ENCODE measurements around the gene CPNE4.

Gene CPNE4

DNA sequence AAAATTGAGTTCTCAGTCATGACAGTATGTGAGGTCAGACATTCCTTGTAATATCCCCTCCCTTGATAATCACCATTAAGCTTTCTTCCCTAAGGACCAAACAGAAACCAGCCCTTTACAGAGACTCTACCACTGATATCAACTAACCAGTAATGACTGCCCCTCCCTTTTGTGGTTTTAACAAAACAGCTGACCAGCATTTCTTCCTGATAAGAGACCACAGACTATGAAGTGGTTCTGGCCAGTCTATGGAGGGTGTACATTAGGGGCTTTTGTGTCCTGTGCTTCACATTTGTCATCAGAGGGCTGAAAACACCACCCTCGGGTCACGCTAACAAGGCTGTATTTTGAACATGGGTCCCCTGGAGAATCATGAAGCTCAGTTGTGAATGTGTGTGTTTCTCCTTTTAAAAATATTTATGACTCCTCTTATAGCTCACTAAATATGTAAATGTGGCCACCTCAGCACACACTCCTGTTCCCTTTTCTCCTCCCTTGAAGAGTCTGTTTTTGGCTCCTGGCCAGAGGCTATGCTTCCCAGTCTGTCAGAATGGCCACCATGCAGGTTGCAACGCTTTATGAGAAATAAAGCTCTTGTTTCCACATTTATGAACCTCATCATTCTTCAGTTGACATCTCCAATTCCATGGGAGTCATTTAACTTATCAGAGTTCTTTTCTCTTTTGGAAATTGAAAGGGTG, 239.3 kb downstream of the CPNE4 start:
- DNase-seq, result no peak

DNA sequence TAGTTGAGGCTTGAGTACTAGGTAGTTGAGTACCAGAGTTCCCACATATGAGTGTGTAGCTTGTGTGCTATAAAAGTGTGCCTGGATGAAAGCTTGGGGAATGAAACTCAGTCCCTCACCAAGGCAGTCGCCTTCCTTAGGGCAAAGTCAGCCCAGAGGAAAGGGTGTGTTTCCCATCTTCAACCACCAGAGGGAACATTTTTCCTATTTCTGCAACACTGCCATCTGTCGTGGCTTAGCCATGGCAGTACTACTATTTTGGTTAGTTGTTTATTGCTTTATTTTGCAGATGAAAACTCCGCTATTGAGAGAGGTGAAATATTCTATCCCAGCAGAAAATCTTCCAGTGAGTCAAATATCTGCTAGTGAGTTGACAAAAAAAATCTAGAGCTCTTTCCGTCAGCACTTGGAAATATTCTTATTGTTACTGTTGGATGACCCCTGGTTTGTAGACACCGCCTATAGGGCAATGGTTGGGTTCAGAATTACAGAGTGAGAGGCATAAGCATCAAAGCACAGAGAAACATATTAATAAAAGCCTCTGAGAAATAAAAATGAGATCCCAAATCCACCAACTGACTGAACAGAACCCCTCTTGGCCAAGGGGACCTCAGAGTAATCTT, 239.9 kb downstream of the CPNE4 start:
- peak; percentile 2 for DNase-seq

- DNase-seq, result no peak
Measured at GRCh38 chr3:131793870-131794269, 240.9 kb downstream of the CPNE4 start.

- DNase-seq, result no peak
Measured at GRCh38 chr3:131789188-131789587, 245.6 kb downstream of the CPNE4 start.

GRCh38 chr3:131786386-131786785, 248.4 kb downstream of the CPNE4 start:
- no peak for DNase-seq

DNA sequence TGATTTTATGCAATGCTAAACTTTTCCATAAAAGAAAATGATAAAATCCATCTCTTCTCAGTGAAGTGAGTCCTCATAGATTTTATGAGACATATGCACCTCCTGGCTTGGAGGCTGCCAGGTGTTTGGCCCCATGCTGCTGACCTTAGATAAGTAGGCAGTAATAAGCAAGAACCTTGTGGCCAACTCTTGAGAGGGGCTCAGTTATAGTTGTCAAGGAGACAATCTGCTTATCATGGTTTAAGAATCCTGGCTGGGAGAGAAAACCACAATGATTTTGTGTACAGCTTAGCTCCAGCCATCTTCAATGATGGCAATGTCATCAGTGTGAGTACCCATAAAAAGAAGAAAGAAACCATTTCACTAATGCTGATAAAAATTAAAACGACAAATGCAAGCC, 252.1 kb downstream of the CPNE4 start:
- no peak for DNase-seq

DNA sequence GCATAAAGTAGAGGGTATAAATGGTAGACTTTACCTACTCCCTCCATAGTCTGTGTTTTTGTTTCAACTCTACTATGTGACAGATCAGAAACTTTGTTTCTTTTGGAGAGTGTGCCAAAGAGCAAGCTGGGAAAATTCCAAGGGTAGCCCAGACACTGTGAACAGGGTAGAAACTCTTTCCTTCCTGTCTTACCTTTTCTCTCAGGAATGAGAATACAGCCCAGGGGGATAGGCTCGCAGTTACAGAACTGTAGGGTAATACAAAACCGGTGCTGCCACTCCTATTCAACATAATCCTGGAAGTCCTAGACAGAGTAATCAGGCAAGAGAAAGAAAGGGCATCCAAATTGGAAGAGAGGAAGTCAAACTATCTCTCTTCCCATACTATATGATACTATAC, 256.3 kb downstream of the CPNE4 start:
- DNase-seq, result no peak

DNA sequence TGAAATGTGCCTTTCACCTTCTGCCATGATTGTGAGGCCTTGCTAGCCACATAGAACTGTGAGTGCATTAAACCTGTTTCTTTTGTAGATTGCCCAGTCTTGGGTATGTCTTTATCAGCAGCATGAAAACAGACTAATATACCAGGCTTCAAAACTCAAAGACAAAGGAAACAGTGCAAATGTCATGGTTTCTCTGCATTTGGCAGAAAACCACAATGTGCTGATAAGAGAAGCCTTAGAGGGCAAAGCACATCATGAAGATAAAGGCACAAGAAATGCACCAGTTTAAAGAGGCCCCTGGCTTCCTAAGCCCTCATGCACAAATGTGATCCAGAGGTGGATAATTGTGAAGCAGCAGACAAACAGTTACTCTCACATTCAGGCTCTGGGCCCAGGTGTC, 259.2 kb downstream of the CPNE4 start:
- DNase-seq, result no peak

- no peak for DNase-seq
Measured at GRCh38 chr3:131772269-131773026, 262.4 kb downstream of the CPNE4 start.

DNA sequence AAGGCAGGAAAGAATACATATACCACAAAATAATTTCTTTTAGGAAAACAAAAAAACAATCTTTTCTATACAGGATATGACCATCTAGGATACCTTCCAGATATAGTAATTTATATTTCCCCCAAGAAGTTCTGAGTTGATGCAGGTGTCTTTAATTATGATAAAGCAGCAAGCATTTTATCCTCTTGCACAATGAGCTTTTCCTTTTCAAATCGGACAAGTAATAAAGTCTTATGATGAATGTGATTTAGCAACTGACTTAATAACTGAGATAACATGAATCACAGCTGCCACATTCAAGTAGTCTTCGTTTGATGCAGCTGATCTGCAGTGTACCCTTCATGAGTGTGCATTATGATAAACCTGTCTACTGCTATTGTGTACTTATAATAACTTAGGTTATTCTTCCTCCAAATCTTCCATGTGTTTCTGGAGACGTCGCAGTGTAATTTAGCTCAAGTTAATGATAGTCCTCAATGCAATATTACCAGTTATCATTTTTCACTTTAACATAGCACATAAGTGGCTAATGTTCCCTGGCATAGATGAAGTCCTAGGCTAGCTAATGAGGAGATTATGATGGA, 271.7 kb downstream of the CPNE4 start:
- no peak for DNase-seq

DNA sequence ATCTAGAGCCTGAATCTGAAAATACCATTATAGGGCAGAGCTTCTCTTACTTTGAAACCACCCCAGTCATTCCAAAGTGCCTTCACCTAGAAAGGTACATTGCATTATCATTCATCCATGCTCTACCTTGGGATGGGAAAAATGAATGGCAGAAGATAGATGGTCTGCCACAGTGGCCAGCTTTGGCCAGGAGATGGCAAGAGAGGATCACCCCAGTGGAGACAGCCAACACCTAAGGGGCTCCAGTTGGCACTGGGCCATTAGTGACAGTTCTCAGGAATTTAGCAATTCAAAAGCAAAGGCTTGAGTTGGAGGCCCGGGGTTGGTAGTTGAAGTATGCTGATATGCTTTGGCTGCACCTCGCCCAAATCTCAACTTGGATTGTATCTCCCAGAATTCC, 278.4 kb downstream of the CPNE4 start:
- no peak for DNase-seq

GRCh38 chr3:131755380-131755779, 279.4 kb downstream of the CPNE4 start:
- DNase-seq, result no peak

- DNase-seq, result no peak
Measured at GRCh38 chr3:131750256-131750655, 284.6 kb downstream of the CPNE4 start.

GRCh38 chr3:131749826-131750225, 285.0 kb downstream of the CPNE4 start:
- DNase-seq, result no peak

DNA sequence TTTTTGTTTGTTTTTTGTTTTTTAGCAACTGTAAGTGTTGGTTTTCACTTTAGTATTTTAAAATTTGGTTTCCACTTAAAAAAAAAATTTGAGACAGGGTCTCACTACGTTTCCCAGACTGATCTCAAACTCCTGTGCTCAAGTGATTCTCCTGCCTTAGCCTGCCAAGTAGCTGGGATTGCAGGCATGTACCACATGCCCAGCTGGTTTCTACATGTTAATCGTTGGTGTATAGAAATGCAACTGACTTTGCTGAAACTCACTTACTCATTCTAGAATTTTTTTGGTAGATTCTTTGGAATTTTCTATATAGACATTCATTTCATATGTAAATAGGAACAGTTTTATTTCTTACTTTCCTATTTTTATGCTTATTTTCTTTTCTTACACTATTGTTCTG, 287.3 kb downstream of the CPNE4 start:
- DNase-seq, result no peak

- no peak for DNase-seq
Measured at GRCh38 chr3:131744765-131745164, 290.0 kb downstream of the CPNE4 start.

GRCh38 chr3:131743126-131743525, 291.7 kb downstream of the CPNE4 start:
- DNase-seq, result no peak

DNA sequence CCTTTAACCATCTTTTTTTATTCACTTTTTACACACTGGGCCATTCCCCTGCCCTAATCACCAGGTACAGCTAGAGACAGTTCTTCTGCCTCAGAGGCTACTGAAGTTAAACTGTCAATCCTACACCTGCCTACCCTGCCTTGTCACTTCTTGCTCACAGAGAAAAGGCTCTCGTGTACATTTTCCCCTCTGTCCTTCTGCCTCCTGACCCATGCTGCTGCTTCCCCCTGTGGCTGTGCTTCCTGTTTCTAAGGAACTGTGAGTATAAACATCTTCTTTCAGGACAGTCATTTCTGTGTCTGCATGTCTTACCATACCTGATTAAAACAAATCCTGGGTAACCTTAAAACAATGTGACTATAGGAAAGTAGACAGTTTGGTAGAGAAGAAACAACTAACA, 295.6 kb downstream of the CPNE4 start:
- no peak for DNase-seq

DNA sequence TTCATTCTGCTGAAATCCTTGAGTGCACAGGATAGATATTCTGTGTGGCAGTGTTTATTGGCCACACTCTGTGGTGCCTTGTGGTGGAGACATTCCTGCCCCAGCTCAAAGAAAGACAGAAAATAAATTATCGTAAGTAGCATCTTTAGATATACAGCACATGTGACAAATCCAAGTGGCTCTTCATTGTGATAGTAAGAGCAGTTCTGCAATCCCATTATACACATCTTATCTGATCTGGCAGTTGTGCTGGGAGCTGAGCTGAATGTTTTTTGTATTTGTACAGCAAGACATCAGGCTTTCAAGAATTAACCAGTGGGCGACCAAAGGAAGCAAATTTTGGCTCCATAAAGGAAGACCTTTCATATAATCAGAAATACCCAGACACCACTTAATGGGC, 296.7 kb downstream of the CPNE4 start:
- DNase-seq, result no peak

- DNase-seq, result no peak
Measured at GRCh38 chr3:131735544-131735943, 299.3 kb downstream of the CPNE4 start.

- DNase-seq, result no peak
Measured at GRCh38 chr3:131735116-131735515, 299.7 kb downstream of the CPNE4 start.

DNA sequence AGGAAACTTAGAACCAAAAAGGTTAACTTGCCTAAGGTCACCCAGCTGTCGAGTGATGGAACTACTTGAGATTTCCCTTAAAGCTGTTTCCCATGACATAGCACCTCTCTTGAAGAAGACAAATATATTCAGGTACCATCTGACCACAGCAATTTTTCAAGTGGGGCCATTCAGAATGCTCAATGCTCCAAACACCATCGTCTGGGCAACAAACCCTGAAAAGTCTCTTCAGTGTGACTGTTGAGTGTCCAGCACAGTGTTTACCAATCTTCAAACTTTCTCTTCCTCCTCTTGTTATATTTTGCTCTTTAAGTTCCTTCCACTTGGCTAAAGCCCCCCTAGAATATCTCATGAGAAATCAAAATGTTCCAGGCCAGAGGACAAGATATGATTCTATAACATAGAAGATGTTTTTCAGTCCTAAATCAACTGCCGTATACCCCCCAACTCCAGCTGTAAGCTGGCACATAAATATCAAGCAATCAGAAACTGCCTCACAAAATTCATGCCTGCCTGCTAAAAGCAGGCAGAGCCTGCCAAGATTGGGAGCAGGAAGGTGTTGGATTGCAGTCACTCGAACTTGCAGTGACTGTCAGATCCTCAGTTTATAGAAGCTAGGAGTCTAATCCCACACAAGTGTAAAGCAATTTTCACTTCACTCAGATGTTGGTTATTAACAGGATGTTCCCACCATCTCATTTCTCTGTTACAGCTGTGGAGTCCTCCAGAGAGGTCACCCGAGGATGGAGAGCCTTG, 301.6 kb downstream of the CPNE4 start:
- no peak for DNase-seq

DNA sequence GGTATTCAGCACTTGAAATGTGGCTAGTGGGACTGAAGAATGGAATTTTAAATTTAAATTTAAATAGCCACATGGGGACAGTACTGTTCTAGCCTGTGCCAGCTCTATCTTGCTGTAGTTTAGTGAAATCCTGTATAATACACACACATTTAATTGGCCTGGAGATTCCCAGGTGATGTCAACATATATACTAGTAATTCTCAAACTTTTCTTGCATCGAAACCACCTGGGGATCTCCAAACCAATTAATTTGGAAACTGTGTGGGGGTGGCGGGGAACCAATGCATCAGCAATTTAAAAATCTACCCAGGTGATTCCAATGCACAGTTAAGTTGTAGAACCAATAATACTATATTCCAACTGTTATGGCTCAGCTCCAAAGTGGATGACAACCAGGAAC, 303.1 kb downstream of the CPNE4 start:
- no peak for DNase-seq

Measured in NCI-H345 (cell line).